ENCODE results near the gene PARL.

GRCh38 chr3:183808355-183808754 is 76.3 kb downstream of the PARL start:
- TF ChIP-seq, protein P1, sequence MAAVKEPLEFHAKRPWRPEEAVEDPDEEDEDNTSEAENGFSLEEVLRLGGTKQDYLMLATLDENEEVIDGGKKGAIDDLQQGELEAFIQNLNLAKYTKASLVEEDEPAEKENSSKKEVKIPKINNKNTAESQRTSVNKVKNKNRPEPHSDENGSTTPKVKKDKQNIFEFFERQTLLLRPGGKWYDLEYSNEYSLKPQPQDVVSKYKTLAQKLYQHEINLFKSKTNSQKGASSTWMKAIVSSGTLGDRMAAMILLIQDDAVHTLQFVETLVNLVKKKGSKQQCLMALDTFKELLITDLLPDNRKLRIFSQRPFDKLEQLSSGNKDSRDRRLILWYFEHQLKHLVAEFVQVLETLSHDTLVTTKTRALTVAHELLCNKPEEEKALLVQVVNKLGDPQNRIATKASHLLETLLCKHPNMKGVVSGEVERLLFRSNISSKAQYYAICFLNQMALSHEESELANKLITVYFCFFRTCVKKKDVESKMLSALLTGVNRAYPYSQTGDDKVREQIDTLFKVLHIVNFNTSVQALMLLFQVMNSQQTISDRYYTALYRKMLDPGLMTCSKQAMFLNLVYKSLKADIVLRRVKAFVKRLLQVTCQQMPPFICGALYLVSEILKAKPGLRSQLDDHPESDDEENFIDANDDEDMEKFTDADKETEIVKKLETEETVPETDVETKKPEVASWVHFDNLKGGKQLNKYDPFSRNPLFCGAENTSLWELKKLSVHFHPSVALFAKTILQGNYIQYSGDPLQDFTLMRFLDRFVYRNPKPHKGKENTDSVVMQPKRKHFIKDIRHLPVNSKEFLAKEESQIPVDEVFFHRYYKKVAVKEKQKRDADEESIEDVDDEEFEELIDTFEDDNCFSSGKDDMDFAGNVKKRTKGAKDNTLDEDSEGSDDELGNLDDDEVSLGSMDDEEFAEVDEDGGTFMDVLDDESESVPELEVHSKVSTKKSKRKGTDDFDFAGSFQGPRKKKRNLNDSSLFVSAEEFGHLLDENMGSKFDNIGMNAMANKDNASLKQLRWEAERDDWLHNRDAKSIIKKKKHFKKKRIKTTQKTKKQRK (IDR thresholded peaks at IDR 0.05; ENCODE audit: low read depth, low read length): no peak
- TF ChIP-seq NFIC (IDR thresholded peaks at IDR 0.05; ENCODE audit: low read depth, low read length) (no peak), POLR2A (IDR thresholded peaks at IDR 0.05; ENCODE audit: low read depth, low read length) (no peak), SMARCA5 (IDR thresholded peaks at IDR 0.05) (no peak)
